Midbrain (tissue), 1 donor: Measurements from ENCODE around the gene ANKRD12.

ENCODE experiments used
- DNase-seq: peaks from one replicate; lab custom pipeline; 2025; lab: John Stamatoyannopoulos, UW

The ANKRD12 gene

DNA sequence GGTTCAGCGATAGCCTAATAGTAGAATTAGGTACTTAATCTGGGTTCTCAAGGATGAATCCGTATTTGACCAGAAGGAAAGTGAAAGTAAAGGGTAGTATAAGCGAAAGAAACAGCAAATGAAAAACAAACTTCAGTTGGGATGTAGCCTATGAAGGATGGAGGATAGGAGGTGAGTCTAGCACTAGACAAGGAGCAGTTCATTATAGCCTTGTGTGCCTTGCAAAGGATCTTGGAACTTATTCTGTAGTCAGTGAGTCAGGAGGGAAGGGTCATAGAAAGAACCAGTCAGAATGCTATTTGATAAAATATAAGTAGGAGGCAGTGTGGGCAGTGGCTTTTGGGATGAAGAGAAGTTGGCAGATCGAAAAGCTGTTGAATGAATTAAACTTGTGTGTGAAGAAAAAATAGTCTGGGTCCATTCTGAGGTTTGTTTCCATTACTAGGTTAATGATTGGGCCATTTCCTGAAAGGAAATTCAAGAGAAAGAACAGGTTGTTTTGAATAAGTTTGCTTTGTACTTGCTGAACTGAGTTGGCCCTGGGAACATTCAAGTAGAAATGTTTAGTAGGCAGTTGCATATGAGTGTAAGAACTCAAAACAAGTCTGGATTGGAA lies 48.5 kb downstream of the ANKRD12 start:
- DNase-seq: no peak

DNA sequence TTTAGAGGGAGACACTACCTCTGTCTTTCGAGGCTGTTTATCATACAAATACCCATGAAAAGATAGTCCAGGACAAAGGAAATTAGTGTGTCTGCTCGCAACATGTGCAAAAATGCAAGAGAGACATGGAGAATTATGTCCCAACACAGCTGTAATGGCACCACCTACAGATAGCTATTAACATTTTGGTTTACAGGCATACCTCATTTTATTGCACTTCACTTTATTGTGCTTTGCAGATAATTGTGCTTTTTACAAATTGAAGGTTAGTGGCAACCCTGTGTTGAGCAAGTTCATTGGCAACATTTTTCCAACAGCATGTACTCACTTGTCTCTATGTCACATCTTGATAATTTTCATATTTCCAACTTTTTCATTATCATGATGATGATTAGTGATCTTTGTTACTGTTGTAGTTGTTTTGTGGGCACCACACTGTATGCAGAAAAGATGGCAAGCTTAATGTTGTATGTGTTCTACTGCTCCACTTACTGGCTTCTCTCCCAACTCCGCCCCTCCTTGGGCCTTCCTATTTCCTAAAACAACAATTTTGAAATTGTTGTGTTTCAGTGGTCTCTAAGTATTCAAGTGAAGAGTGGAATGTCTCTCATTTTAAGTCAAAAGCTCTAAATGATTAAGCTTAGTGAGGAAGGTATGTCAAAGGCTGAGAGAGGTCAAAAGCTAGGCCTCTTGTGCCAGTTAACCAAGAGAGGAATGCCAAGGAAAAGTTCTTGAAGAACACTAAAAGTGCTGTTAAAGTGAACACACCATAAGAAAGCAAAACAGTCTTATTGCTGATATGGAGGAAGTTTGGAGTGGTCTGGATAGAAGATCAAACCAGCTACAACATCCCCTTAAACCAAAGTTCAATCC lies 52.0 kb downstream of the ANKRD12 start:
- DNase-seq: no peak

DNA sequence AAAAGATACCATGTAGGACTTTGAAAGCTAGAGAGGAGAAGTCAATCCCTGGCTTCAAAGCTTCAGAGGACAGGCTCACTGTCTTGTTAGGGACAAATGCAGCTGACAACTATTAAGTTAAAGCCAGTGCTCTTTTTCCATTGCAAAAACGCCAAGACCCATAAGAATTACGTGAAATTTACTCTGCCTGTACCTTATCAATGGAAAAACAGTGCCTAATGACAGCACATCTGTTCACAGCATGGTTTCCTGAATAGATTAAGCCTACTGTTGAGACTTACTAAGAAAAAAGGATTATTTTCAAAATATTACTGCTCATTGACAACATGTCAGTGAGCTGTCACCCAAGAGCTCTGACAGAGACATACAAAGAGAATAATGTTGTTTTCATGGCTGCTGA lies 52.9 kb downstream of the ANKRD12 start:
- no peak for DNase-seq

DNA sequence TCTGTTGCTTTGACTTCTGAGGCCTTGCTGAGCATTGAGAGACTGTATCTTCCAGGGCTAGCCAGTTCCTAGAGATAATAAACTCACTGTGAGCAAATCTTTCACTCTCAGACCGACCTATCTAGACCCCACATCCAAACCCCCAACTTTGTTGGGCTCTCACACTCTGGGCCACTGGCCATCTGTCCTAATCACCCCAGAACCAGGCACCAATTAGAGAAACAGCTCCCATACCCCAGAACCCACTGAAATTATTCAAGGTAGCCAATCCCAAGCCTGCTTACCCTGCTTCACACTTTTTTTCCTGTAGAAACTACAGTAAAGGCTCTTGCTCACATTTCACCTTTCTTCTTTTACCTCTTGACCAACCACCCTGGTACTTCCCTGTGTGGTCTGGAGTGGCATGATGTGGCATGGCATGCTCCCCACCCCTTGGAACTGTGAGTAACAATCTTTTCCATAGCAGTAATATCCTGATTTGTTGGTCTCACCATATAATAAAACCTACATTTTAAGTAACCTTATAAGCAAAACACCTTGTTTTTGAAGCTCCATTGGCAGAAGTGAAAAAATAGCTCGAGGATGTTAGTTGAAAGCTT lies 55.2 kb downstream of the ANKRD12 start:
- no peak for DNase-seq

DNA sequence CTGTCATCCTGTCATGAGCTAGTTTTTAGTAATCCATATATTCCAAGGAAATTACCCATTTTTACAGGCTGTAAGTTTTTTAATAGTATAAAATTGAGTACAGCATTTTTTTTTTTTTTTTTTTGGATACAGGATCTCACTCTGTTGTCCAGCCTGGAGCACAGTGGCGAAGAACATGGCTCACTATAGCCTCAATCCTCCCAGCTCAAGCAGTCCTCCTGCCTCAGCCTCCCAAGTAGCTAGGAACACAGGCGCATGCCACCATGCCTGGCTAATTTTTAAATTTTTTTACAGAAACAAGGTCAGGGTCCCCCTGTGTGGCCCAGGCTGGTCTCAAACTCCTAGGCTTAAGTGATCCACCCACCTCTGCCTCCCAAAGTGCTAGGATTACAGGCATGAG lies 56.5 kb downstream of the ANKRD12 start:
- DNase-seq: no peak

DNA sequence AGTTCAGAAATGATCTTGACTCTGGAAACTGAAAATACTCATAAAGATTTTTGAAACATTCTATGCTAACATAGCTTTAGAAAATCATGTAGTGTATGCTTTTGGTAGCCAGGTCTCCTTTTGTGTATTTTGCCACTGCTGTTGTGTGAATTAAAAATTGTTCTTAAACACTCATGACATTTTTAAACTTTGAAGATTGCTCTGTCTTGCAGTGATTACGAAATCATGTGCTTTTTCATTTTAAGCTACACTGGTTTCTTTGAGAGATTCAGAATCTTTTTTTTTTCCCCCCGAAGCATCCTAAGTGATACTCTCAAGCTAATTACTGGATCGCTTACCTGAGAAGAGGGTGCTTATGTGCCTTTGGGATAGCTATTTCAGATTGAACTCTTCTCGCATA lies 60.0 kb downstream of the ANKRD12 start:
- no peak for DNase-seq

DNA sequence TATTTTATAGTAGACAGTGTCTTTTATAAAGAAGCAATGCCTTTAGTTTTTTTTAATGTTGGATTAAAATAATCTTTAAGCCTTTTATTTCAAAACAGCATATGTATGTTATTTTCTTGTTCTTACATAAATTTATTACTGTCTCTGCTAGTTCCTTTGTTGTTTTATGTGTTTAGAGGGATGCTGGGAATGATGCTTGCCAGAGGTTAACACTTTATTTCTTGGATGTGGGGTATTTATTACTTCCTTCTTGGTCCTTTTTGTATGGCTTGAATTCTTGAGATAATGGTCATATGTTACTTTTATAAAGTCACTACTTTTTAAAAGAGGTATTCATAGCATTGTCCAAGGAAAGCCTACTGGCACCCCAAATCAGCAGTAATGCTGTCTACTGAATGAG lies 63.1 kb downstream of the ANKRD12 start:
- DNase-seq: no peak

DNA sequence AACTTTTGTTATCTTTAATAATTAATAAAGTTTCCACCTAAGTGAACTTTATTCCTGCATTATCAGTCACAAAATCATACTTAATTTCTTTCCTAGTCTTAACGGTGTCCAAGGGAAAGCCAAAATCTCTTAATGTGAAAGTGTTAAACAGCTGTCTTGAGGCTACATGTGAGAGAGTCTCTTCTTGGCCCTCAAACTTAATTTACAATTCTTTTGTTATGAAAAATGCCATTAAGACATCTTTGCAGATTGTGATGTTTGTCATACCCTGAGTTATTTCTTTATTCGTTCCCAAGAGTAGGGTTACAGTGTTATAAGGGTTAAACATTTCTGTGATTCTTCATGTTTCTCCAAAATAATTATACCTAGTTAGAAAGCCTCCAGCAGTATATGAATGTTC lies 64.6 kb downstream of the ANKRD12 start:
- no peak for DNase-seq

DNA sequence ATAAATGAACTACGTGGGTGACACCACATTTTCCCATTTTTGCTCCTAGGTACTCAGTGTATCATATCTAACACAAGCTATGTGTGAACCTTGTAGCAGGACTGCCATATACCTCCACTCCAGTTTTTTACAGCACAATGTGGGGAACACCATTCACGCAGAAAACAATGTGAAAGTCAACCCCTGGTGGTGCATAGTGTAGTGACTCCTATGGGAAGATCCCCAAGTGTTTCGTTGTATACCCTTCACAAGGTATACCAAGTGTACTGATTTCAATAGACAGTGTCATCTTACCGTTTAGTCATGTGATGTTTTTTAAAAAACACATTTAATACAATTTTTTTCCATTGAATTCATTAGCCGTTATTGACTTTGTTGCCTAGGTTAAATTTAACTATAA lies 68.1 kb downstream of the ANKRD12 start:
- DNase-seq: no peak

DNA sequence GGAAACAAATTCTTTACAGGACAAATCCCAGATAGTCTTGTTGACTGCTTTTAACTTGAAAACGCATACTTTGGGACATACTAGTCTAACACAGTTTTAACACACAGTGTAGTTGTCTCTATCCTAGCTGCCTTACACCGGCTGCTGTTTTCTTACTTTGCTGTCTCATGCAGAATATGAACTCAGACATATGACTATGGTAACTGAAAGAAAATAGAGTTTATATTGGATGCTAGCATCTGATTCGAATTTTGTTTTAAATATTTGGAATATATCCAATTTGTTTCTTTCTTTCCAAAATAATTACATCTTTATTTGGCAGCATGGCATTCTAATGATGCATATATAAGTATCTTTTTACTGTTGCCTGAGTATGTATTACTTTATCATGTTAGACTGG lies 69.8 kb downstream of the ANKRD12 start:
- DNase-seq: no peak

DNA sequence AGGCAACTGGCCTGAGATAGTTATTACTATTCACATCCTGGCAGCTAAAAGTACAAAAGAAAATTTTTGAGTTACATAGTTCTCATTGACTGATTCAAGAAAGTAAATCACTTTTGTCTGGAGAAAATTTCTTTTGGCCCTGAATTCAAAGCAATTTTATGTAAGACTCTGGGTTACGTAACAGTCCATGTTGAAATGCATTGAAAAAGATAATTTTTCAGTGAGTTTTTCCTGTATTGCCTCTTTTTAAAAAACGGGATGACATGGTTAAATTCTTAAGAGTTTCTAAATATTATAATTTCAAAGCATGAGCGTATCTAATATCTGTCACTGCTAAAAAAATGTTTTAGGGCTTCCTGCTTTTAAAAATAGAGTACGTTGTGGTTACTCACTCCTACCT lies 72.7 kb downstream of the ANKRD12 start:
- DNase-seq: no peak

DNA sequence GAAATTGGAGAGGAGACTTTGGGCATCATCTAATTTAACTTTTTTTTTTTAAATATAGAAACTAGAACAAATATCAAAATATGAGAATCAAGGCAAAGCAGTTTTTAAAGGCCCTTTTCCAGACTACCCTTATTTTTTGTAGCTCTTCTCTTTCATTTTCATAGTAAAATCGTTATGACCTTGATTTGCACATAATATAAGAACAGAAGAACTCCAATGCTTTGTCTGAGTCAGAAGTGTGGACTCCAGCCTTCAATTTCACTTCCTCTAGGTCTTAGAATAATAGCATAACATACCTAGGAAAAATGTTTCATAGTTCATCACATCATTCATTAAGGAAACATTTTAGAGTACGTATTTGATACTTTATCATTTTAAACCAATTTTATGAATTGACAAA lies 74.4 kb downstream of the ANKRD12 start:
- DNase-seq: no peak

DNA sequence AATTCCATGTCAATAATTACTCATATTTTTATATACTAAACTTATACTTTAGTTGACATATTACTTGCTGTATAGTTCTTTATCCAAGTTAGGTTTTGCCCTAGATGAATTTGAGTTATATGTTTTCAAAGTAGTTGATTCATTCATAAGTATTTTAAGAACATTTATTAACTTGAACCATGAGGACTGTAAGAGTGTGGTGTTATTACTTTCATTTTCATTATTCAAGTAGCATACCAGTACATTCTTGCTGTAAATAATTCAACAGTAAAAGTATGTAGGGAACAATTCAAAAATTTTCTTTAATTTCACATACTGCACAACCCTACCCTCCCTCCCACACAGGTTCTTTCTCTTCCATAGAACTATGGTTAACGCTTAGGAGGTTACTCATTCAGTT lies 75.4 kb downstream of the ANKRD12 start:
- no peak for DNase-seq

DNA sequence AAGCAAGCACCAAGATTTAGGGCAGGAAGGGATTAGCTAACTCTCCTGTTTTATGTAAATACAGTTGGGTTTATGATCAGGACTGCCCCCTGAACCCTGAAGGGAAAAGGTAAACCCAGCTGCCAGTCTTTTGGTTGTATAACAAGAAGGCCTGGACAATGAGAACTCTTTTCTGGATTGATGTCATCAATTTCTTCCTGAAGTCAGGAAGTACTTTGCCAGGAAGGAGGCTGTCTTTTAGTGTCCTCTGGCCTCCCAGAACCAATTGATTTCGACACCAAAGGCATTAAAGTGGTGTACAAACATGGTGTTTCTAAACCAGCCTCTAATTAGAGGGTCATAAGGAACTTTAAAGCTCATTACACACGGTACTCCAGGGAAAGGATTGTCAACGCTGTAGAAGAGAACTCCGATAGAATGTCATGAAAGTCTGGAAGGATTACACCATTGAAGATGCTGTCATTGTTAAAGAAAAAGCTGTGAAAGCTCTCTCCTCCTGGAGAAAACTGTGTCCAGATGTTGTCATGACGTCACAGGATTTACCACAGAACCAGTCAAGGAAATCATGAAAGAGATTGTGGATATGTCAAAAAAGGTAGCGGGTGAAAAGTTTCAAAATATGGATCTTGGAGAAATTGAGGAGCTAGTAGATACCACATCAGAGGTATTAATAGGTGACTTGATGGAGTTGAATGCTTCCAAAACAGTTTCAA lies 78.8 kb downstream of the ANKRD12 start:
- DNase-seq: no peak

DNA sequence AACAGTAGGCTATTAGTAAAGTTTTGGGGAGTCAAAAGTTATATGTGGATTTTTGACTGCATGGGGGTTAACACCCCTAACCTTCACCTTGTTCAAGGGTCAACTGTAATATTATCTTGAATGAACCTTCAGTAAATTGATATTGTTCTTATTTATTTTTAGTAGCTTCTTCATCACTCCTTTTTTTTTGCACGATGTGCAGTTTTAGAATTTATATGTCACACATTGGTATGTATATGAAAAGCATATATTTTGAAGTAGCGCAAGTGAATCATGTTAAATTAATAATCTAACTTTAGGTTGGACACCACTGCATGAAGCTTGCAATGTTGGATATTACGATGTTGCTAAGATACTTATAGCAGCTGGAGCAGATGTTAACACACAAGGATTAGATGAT lies 79.9 kb downstream of the ANKRD12 start:
- no peak for DNase-seq

DNA sequence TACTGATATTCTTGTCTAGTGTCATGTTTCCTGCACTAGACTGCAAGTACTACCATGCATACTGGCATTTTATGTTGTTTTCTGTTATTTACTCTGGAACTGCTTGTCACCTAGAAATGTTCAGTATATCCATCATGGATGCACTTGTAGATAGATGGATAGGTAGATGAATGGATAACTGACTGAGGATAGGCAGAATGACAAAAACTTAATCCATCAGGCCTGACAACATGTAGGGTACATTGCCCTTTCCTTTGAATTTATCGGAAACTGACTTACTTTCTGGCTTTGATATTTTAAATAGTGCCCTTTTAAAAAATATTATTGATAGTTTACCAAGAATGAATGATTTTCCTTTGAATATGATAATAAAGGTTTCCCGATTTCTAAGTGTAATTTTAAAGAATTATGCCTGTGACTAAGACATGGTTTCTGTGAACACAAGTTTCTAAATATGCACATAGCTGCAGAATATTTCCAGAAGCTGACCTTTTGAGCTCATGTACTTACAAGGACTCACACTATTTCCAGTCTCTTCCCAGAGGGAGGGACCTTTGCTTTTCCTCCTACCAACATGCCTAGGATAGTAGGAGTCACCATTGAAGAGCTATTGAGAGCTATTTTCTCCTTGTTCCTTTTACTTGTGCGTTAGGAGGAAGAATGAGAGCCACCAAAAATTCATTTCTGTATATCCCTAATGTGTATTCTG lies 81.3 kb downstream of the ANKRD12 start:
- DNase-seq: no peak

DNA sequence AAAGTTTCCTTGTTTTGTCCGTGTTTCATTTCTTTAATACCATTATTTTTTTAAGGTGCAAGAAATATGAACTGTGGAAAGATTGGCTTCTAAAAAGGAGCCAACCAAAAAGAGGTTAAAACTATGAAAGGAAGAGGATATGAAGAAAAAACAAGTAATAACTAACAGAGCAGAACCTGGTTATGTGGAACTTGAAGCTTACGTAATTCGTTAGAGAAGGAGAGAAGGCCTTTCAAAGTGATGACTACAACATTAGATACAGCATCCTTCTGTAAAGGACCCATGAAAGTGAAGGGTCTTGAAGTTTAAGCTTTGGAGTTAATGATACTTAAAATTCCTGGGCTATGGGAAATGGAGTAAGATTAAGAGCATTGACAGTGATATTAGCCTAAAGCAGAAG lies 84.5 kb downstream of the ANKRD12 start:
- no peak for DNase-seq

DNA sequence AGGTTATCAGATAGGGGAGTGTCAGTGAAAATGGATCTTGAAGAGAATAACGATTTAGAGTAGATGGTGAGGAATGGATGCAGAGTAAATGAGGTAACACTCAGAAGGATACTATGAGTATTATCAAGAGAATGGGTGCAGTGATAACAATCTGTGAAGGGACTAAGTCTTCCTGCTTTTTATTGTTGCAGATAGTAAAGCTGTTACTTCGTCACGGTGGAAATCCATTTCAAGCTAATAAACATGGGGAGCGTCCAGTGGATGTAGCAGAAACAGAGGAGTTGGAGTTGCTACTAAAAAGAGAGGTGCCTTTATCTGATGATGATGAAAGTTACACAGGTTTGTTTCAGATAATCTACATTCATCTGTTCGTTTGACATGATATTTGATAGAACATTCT lies 85.1 kb downstream of the ANKRD12 start:
- DNase-seq: no peak

DNA sequence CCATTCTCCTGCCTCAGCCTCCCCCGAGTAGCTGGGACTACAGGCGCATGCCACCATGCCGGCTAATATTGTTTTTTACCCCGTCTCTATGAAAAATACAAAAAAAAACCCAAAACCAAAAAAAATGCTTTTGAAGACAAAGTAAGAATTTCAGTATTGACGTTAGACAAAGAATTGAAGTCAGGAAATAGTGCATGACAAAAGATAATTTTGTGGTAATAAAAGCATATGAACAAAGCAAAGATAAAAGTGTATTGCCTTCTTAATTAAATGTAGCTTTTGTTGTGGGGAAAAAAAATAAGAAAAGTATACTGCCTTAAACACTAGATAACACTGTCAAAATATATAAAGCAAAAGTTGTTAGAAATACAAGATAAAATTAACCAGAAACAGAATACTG lies 86.8 kb downstream of the ANKRD12 start:
- DNase-seq: no peak

DNA sequence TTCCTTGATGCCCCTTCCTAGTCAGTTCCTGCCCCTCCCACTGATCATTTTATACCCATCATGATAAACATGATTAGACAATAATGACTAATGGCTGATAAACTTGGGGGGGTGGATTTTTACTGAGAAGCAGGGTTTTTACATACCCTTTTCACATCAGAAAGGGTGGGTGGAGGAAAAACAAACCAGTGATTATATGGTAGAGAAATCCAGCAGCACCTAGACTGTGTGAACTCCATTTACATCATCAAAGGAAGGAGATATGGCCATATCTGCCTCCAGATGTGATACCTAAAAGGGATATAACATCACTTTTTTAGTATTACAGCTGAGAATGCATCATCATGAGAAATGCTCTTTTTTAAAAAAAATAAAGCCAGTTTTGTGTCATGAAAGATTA lies 89.9 kb downstream of the ANKRD12 start:
- no peak for DNase-seq

DNA sequence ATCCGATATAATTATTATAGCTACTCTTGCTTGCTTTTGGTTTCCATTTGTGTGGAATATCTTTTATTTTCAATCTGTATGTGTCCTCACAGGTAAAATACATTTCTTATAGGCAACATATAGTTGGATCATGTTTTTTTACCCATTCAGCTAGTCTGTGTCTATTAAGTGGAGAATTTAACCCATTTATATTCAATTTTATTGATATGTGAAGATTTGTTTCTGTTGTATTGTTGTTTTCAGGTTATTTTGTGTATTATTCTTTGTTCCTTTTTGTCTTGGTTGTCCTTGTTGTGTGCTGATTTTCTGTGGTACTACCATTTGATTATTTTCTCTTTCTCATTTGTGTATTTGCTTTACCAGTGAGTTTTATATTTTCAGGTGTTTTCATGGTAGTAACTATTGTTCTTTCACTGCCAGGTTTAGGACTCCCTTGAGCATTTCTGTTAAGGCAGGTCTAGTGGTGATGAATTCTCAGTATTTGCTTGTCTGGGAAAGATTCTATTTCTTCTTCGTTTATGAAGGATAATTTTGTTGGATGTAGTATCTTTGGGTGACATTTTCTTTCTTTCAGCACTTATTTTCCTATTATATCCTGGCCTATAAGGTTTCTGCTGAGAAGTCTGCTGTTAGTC lies 95.4 kb downstream of the ANKRD12 start:
- DNase-seq: no peak

DNA sequence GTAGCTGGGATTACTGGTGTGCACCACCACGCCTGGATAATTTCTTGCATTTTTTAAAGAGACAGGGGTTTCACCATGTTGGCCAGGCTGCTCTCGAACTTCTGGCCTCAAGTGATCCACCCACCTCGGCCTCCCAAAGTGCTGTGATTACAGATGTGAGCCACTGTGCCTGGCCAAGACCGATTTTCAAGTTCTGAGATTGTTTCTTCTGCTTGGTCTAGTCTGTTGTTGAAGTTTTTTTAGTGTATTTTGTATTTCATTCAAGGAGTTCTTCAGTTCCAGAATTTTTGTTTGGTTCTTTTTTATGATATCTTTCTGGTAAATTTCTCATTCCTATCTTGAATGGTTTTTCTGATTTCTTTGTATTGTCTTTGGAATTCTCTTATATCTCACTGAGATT lies 96.4 kb downstream of the ANKRD12 start:
- DNase-seq: no peak
